Endothelial cell of umbilical vein (primary cell): ENCODE data around the gene NME4. TPM values are rescaled to one million over a fixed set of nuclear protein-coding genes. Genes with fewer than 3 reads are reported as not detected.
"Not testable (repeated sequence)": the region's sequence is repeated elsewhere in the genome, so short reads cannot be mapped to it uniquely, and the experiment has no call there.

Experiments
- BruUV-seq: library from RNA; stranded (reverse); fragments of 400-500 nt; replicated peaks from 2 replicates; lab custom pipeline; 2021; lab: Mats Ljungman, UMichigan
- CTCF ChIA-PET: fragments of 300-600, 350-600 bp; sonication (Branson Sonifier 250); formaldehyde crosslinking; loops from one replicate; lab custom pipeline; 2021; ENCODE audit warnings: antibody characterized with exemption, inconsistent platforms; lab: Charles Lee
- POLR2A ChIA-PET: fragments of 300-600, 350-600 bp; sonication (Branson Sonifier 250); formaldehyde crosslinking; loops from one replicate; lab custom pipeline; 2021; ENCODE audit warnings: antibody characterized with exemption, inconsistent platforms; lab: Charles Lee
- DNase-seq: peaks from one replicate; pipeline ENCODE4 v3.0.0-alpha.2; 2011; ENCODE audit warnings: low read depth, low spot score
- FAIRE-seq: peaks from 2 replicates; lab custom pipeline; 2011; peaks lifted over from hg19 to GRCh38; lab: Jason Lieb, UNC
- H2AFZ ChIP-seq: 2 replicates; pipeline ENCODE4 v1.6.0; 2012; ENCODE audit warnings: low read depth, low read length, control low read depth, inconsistent platforms
- H3K27ac ChIP-seq: 2 replicates; pipeline ENCODE4 v1.5.1; 2011; ENCODE audit warnings: low read depth, mild to moderate bottlenecking, control low read depth, low read length, moderate library complexity; ENCODE audit not compliant: insufficient read depth
- H3K27me3 ChIP-seq, 2 experiments: 2 replicates each; pipeline versions ENCODE4 v1.6.0 to v1.6.1; 2011; ENCODE audit warnings: low read length in 2 of 2, mixed read lengths in 1 of 2; ENCODE audit not compliant: control insufficient read depth in 2 of 2, insufficient read depth in 2 of 2
- H3K36me3 ChIP-seq, 2 experiments: 2 replicates in 1 of 2; 3 replicates in 1 of 2; pipeline ENCODE4 v1.5.1; 2011; ENCODE audit warnings: low read length in 2 of 2, mild to moderate bottlenecking in 1 of 2, moderate library complexity in 1 of 2; ENCODE audit not compliant: control insufficient read depth in 2 of 2, insufficient read depth in 2 of 2; ENCODE audit errors: extremely low read depth in 1 of 2
- H3K4me1 ChIP-seq: 3 replicates; pipeline ENCODE4 v1.5.1; 2011; ENCODE audit warnings: mild to moderate bottlenecking, low read length; ENCODE audit not compliant: control insufficient read depth, insufficient read depth; ENCODE audit errors: extremely low read depth
- H3K4me2 ChIP-seq: 2 replicates; pipeline ENCODE4 v1.6.1; 2011; ENCODE audit warnings: low read length, control low read depth, mixed read lengths; ENCODE audit not compliant: insufficient read depth
- H3K4me3 ChIP-seq, 3 experiments: fragments of 200-600 bp in 1 of 3; sonication (generic), shearing (Covaris generic) in 1 of 3; replicated peaks in 1 of 3; 2 replicates each; pipeline ENCODE4 v1.5.1; 2011 to 2016; ENCODE audit warnings: control low read depth in 3 of 3, low read length in 3 of 3, mild to moderate bottlenecking in 2 of 3, inconsistent platforms in 1 of 3, low read depth in 1 of 3, moderate library complexity in 1 of 3; ENCODE audit not compliant: insufficient read depth in 1 of 3
- H3K79me2 ChIP-seq: 2 replicates; pipeline ENCODE4 v1.6.0; 2012; ENCODE audit warnings: low read length, inconsistent platforms; ENCODE audit not compliant: control insufficient read depth, insufficient read depth
- H3K9ac ChIP-seq: replicated peaks from 2 replicates; pipeline ENCODE3; 2011; ENCODE audit warnings: low read length, control low read depth; ENCODE audit not compliant: insufficient read depth; ENCODE audit errors: extremely low read depth
- H3K9me1 ChIP-seq: replicated peaks from 3 replicates; pipeline ENCODE4 v1.6.0; 2011; ENCODE audit warnings: mild to moderate bottlenecking, low read length; ENCODE audit not compliant: control insufficient read depth, insufficient read depth; ENCODE audit errors: extremely low read depth
- H3K9me3 ChIP-seq: replicated peaks from 2 replicates; pipeline ENCODE4 v1.5.1; 2012; ENCODE audit warnings: low read length, inconsistent platforms; ENCODE audit not compliant: control insufficient read depth, insufficient read depth
- H4K20me1 ChIP-seq: replicated peaks from 2 replicates; pipeline ENCODE3; 2011; ENCODE audit warnings: mild to moderate bottlenecking, low read length; ENCODE audit not compliant: control insufficient read depth, insufficient read depth; ENCODE audit errors: extremely low read depth
- CTCF ChIP-seq, 2 donors: IDR thresholded peaks; 1 replicate in 1 of 2; 2 replicates in 1 of 2; pipeline ENCODE4 v1.5.1; 2011; ENCODE audit warnings: low read length in 2 of 2, mild to moderate bottlenecking in 2 of 2, moderate library complexity in 2 of 2, control low read depth in 1 of 2, inconsistent platforms in 1 of 2, low read depth in 1 of 2; ENCODE audit not compliant: insufficient read depth in 1 of 2; ENCODE audit errors: extremely low read depth in 1 of 2
- EZH2 ChIP-seq: IDR thresholded peaks from 2 replicates; pipeline ENCODE4 v1.6.1; 2012; ENCODE audit warnings: borderline replicate concordance, low read depth, mild to moderate bottlenecking, moderate library complexity, low read length, inconsistent platforms; ENCODE audit not compliant: severe bottlenecking
- FOS ChIP-seq: IDR thresholded peaks from 2 replicates; pipeline ENCODE4 v1.6.1; 2011; ENCODE audit warnings: mild to moderate bottlenecking, low read length, moderate library complexity, borderline replicate concordance; ENCODE audit not compliant: insufficient read depth
- GATA2 ChIP-seq: IDR thresholded peaks from 2 replicates; pipeline ENCODE4 v1.7.0; 2011; ENCODE audit warnings: low read depth, mild to moderate bottlenecking, moderate library complexity, mixed read lengths, low read length; ENCODE audit not compliant: insufficient read length, insufficient read depth
- JUN ChIP-seq: IDR thresholded peaks from 2 replicates; pipeline ENCODE4 v1.6.1; 2011; ENCODE audit warnings: borderline replicate concordance, low read depth; ENCODE audit not compliant: insufficient read length, insufficient read depth
- MAX ChIP-seq: IDR thresholded peaks from 2 replicates; pipeline ENCODE4 v1.6.1; 2011; ENCODE audit not compliant: insufficient read depth, insufficient read length
- MYC ChIP-seq: IDR thresholded peaks from one replicate; pipeline ENCODE4 v1.6.1; 2011; ENCODE audit warnings: mild to moderate bottlenecking, low read depth, low read length
- POLR2A ChIP-seq: IDR thresholded peaks from 2 replicates; pipeline ENCODE4 v1.6.1; 2012; ENCODE audit warnings: low read depth, mild to moderate bottlenecking, control low read depth, low read length
- POLR2AphosphoS5 ChIP-seq: IDR thresholded peaks from 2 replicates; pipeline ENCODE4 v1.6.1; 2012; ENCODE audit warnings: low read depth, mild to moderate bottlenecking, control low read depth, low read length, moderate library complexity; ENCODE audit not compliant: insufficient read depth
- dilution Hi-C: fragments of 300-500 bp; cut with MboI; formaldehyde crosslinking; loops from one replicate; pipeline ENCODE4 v1.15.0; 2019; ENCODE audit warnings: low sequenced_read_pairs; ENCODE audit not compliant: extremely low pct_ligation_motif_present
- intact Hi-C: fragments of 100-400 bp; cut with micrococcal nuclease; formaldehyde crosslinking; loops from one replicate; pipeline ENCODE4 v1.10.0; 2022
- polyA plus RNA-seq, 4 experiments: library from polyadenylated mRNA; depleted of rRNA in 3 of 4; stranded (reverse) in 3 of 4; unstranded in 1 of 4; fragments of >200 nt; gene quantifications; 2 replicates each; pipeline versions ENCODE4 v1.2.1 to v1.2.3, GENCODE V29; 2011 to 2012; ENCODE audit warnings: missing spikeins in 1 of 4
- total RNA-seq: library from RNA; stranded (reverse); gene quantifications from 2 replicates; pipeline ENCODE4 v1.2.3, GENCODE V29; 2021

NME4 gene
- total and polyA plus RNA-seq, 2 donors (not counting 3 experiments of a cell fraction or from before 2014, with no cell fraction given): 170 to 264 TPM

- CTCF ChIA-PET: no interaction called here
Measured at GRCh38 chr16:414395-415169, 17.6 kb downstream of the NME4 start.

DNA sequence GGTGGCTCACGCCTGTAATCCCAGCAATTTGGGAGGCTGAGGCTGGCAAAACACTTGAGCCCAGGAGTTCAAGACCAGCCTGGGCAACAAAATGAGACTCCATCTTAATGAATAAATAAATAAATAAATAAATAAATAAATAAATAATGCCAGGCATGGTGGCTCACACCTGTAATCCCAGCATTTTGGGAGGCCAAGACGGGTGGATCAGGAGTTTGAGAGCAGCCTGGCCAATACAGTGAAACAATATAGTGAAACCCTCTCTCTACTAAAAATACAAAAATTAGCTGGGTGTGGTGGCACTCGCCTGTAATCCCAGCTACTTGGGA, 18.1 kb downstream of the NME4 start:
- dilution Hi-C loops, H3K4me3 ChIP-seq, H3K9me1 ChIP-seq: not testable (repeated sequence)

More at GRCh38 chr16:414395-415169, 17.6 kb downstream of the NME4 start:
- no peaks in the 10 kb centered on the region for H4K20me1 ChIP-seq
- peaks cover 0 to 6% of the 10 kb centered on the region in 2 experiments for H3K36me3 ChIP-seq
- H3K4me3 ChIP-seq: no peak overlapping the region
- intact Hi-C loops (no loop called here), dilution Hi-C loops (no loop called here)
- H3K9ac ChIP-seq: no peak overlapping the region
- H3K9me3 ChIP-seq: no peaks in the 10 kb centered on the region
- H3K9me1 ChIP-seq: no peaks in the 10 kb centered on the region
- H3K27me3 ChIP-seq: no peaks in the 10 kb centered on the region
- DNase-seq: no peak
- BruUV-seq: no TSS peak
- H3K4me1 ChIP-seq: no peaks in the 10 kb centered on the region
- FAIRE-seq: no peak
- TF ChIP-seq POLR2A: no peak
- TF ChIP-seq GATA2: no peak
- no peak for TF ChIP-seq FOS
- TF ChIP-seq POLR2AphosphoS5: no peak
- TF ChIP-seq MAX: no peak
- TF ChIP-seq CTCF (IDR thresholded peaks at IDR 0.05; ENCODE audit: extremely low read depth in 1 of 2, insufficient read depth in 1 of 2, low read depth in 1 of 2, low read length in 2 of 2): no peak
- TF ChIP-seq MYC: no peak
- no peak for TF ChIP-seq EZH2
- TF ChIP-seq JUN: no peak
- H2AFZ ChIP-seq: no peak overlapping the region
- no peak overlapping the region for H3K27ac ChIP-seq
- no peaks in the 10 kb centered on the region for H3K79me2 ChIP-seq
- no peak overlapping the region for H3K4me2 ChIP-seq
- POLR2A ChIA-PET: interaction anchor here (0.7 kb wide), 1 partner anchor 212 kb away, joined by 6 read pairs; no protein-coding TSS in a partner anchor

More for the DNA sequence above, 18.1 kb downstream of the NME4 start:
- H3K79me2 ChIP-seq, H3K4me2 ChIP-seq, H4K20me1 ChIP-seq, CTCF ChIA-PET, DNase-seq, H3K9me3 ChIP-seq, POLR2A ChIA-PET, FAIRE-seq, H3K36me3 ChIP-seq, H3K27me3 ChIP-seq, intact Hi-C loops, H3K27ac ChIP-seq, H2AFZ ChIP-seq, H3K4me1 ChIP-seq, BruUV-seq, H3K9ac ChIP-seq: not testable (repeated sequence)
